Bronchial epithelial cell (primary cell): ENCODE results near the gene KHDRBS2. TPM values are rescaled to one million over a fixed set of nuclear protein-coding genes. Genes with fewer than 3 reads are reported as not detected.

Experiments
- DNase-seq: peaks from one replicate; pipeline ENCODE4 v3.0.0-alpha.2; 2010; ENCODE audit warnings: low read depth
- FAIRE-seq: peaks from 2 replicates; lab custom pipeline; 2011; peaks lifted over from hg19 to GRCh38; lab: Jason Lieb, UNC
- H3K27me3 ChIP-seq: 2 replicates; pipeline ENCODE4 v1.5.1; 2011; ENCODE audit warnings: low read length; ENCODE audit not compliant: control insufficient read depth, insufficient read depth
- H3K36me3 ChIP-seq: 2 replicates; pipeline ENCODE4 v1.5.1; 2011; ENCODE audit warnings: low read length; ENCODE audit not compliant: control insufficient read depth, insufficient read depth
- H3K4me3 ChIP-seq: 2 replicates; pipeline ENCODE4 v1.5.1; 2011; ENCODE audit warnings: mild to moderate bottlenecking, low read depth, low read length, control low read depth
- CTCF ChIP-seq: IDR thresholded peaks from 2 replicates; pipeline ENCODE4 v1.5.1; 2011; ENCODE audit warnings: mild to moderate bottlenecking, moderate library complexity, low read length, control low read depth, inconsistent platforms; ENCODE audit not compliant: insufficient read depth, severe bottlenecking
- total RNA-seq: library from RNA; depleted of rRNA; stranded (reverse); fragments of >200 nt; gene quantifications from 2 replicates; pipeline ENCODE4 v1.2.1, GENCODE V29; 2014

Gene KHDRBS2
- total RNA-seq, 1 donor from 2014 or later = not detected

GRCh38 chr6:62236784-62237183 is 49.2 kb downstream of the KHDRBS2 start:
- FAIRE-seq = no peak
- no peak overlapping the region for H3K4me3 ChIP-seq
- DNase-seq = no peak
- TF ChIP-seq CTCF = no peak
- H3K27me3 ChIP-seq = no peaks in the 10 kb centered on the region
- no peaks in the 10 kb centered on the region for H3K36me3 ChIP-seq

GRCh38 chr6:62229231-62229630 is 56.8 kb downstream of the KHDRBS2 start:
- Histone ChIP-seq H3K4me3 (no peak overlapping the region), H3K36me3 (no peaks in the 10 kb centered on the region), H3K27me3 (no peaks in the 10 kb centered on the region)
- FAIRE-seq (no peak), DNase-seq (no peak)
- TF ChIP-seq CTCF = no peak

- no peaks in the 10 kb centered on the region for H3K36me3 ChIP-seq
- TF ChIP-seq CTCF = no peak
- H3K27me3 ChIP-seq = no peaks in the 10 kb centered on the region
- no peak overlapping the region for H3K4me3 ChIP-seq
- DNase-seq = no peak
- no peak for FAIRE-seq
These were observed 68.2 kb downstream of the KHDRBS2 start for GRCh38 chr6:62217866-62218265.

GRCh38 chr6:62202078-62202477 is 83.9 kb downstream of the KHDRBS2 start:
- FAIRE-seq (no peak), DNase-seq (no peak)
- no peak for TF ChIP-seq CTCF
- no peaks in the 10 kb centered on the region for H3K36me3 ChIP-seq
- H3K27me3 ChIP-seq = no peaks in the 10 kb centered on the region
- no peak overlapping the region for H3K4me3 ChIP-seq

DNA sequence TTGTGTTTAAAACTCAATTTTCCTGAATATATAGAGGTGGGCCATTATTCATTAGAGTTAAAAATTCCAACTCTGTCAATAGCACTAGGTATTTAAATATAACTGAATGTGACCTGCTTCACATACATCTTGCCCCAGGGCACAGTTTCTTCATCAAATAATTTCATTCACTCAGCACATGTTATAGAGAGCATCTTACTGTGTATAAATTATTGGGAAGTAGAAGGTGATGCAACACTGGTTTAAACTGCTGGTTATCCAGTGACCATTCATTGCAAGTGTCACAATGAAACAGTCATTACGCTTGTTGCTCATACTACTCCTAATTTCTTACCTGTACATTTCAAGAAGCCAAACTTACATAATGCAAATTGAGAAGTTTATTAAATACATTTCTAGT is 93.4 kb downstream of the KHDRBS2 start:
- FAIRE-seq = no peak
- TF ChIP-seq CTCF = no peak

DNA sequence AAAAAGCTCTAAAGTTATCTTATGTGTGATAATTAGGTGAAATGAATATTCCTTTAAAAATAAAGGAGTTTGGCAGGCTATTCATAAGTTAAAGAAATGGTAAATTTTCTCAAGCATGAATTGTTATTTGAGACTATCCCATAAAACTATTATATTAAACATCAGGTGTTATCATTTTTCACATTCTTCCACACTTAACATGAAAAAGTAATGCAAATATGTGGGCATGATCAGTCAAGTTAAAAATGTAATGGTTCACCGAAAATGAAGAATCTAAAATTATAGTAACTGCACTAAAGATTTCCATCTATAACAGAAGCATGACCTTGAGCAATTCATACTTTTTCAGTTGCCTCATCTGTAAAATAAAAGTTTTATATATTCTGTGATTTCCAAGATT is 110.8 kb downstream of the KHDRBS2 start:
- no peaks in the 10 kb centered on the region for H3K27me3 ChIP-seq
- FAIRE-seq (no peak), DNase-seq (no peak)
- no peak for TF ChIP-seq CTCF
- H3K36me3 ChIP-seq = no peaks in the 10 kb centered on the region
- H3K4me3 ChIP-seq = no peak overlapping the region

More for the DNA sequence above, 93.4 kb downstream of the KHDRBS2 start:
- DNase-seq = no peak
- H3K27me3 ChIP-seq = no peaks in the 10 kb centered on the region
- no peaks in the 10 kb centered on the region for H3K36me3 ChIP-seq
- H3K4me3 ChIP-seq = no peak overlapping the region
